Activated gamma-delta T cell treated with anti-CD3 and anti-CD28 coated beads, Interleukin-2, amount 50 U/mL, for 16 hours (primary cell): Measurements from ENCODE around the gene C10orf62.

ENCODE experiments used
- DNase-seq: peaks from one replicate; pipeline ENCODE4 v3.0.0-alpha.2; 2020; ENCODE audit warnings: low read depth

Gene C10orf62

DNA sequence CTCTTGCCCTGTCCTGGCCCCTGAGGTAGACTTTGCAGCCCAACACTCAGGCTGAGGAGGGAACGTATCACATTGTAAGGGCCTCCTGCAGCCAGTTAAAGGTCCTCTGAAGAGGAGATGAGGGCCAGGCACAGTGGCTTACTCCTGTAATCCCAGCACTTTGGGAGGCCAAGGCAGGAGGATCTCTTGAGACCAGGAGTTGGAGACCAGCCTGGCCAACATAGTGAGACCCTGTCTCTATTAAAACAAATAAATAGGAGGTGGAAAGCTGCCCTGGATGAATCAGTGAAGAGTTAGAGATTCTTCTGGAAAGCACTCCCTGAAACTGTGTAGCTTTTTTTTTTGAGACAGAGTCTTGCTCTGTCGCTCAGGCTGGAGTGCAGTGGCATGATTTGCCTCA lies 2.3 kb upstream of the C10orf62 start:
- no peak for DNase-seq

DNA sequence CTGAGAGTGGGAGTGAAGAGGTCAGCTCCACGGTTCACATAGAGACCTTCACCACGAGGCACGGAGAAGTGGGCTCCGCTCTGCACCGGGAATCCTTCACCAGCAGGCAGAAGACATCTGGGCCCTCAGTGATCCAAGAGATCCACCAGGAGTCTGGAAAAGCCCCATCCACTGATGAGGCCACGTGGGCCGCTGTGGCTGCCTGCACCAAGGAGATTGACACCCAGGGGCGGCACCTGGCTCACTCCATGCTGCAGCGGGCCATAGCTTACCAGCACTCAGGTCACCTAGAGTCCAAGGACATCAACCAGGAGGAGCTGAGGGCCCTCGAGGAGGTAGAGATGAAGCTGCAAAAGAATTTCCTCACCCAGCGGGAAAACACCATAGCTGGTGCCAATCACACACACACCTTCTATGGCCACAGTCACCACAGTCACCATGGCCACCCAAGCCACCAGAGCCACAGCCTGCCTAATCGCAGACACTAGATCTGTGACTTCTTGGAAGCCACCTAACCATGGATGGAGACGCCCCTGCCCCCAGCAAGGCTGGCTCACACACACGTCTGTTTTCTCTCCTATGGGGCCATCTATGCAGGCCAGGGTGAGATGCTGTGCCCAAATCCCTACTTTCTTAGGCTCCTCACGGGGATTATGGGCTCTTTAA lies 694 bp downstream of the C10orf62 start:
- DNase-seq = no peak

- no peak for DNase-seq
These were observed 1.4 kb downstream of the C10orf62 start for GRCh38 chr10:97590748-97591495.

DNA sequence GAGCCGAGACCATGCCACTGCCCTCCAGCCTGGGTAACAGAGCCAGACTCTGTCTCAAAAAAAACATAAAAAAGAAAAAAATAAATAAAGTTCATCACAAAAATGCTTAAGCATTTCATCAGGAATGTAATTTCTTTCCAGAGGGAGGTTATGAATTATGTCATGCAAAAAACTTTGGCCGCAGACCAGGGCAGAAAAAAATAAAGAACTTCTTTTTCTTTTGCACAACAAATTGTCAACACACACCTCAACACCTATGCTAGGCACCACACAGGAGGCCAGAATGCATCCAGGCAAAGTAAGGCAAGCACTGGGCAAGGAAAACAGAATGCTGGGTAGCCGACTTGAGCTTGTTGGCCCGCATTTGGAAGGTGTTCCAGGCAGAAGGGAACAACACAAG lies 3.9 kb downstream of the C10orf62 start:
- no peak for DNase-seq

DNA sequence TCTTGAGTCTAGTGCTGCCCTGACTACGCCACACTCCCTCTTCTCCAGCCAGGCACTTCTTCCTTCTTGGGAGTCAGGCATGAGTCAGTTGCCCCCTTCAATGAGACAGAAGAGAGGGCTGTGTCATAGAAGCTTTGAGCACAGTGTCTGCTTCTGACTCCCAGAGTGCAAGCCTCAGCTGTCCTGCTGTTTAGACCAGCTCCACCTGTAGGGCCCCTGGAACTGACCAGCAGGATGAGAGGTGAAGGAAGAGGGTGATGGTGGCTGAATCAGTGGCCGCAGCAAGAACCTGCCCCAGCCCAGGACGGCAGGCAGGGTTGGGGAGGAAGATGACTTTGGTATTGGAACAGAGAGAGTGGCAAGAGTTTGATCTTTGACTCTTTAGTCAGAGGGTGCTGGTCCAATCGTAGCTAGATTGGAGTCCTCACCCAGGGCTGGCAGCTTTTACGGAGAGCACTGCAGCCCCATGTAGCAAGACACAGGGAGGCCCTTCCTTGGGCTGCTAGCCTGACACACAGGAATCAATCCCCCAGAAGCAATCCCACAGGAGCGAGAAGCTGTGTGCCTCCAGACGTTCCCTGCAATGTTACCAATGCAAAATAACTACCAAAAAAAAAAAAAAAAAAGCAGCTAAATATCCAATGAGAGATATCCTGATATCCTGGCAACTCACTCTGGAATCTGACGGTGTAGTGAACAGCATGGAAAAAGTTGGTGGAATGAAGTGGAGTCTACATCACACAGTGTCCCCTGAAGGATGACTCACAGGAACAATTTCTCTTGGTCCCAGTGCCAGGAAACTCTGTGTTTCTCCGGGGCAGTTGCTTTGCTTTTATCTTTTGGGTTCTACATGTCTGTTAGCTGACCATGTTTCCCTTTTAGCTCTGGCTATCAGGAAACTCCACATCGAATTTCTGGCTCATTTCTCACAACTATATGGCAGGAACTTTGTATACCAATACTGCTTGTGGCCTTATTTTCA lies 6.9 kb downstream of the C10orf62 start:
- no peak for DNase-seq

DNA sequence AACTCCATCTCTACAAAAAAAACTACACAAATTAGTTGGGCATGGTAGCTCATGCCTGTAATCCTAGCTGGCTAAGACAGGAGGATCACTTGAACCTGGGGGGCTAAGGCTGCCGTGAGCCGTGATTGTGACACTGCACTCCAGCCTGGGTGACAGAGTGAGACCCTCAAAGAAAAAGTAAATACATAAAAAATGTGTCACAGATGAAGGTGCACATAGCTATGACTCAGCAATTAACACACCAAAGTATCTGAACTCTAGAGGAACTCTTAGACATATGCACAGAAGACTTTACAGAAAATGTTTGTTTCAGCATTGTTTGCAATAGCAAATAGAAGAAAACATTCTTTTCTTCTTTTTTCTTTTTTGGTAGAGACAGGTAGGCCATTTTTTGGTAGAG lies 8.3 kb downstream of the C10orf62 start:
- no peak for DNase-seq

DNA sequence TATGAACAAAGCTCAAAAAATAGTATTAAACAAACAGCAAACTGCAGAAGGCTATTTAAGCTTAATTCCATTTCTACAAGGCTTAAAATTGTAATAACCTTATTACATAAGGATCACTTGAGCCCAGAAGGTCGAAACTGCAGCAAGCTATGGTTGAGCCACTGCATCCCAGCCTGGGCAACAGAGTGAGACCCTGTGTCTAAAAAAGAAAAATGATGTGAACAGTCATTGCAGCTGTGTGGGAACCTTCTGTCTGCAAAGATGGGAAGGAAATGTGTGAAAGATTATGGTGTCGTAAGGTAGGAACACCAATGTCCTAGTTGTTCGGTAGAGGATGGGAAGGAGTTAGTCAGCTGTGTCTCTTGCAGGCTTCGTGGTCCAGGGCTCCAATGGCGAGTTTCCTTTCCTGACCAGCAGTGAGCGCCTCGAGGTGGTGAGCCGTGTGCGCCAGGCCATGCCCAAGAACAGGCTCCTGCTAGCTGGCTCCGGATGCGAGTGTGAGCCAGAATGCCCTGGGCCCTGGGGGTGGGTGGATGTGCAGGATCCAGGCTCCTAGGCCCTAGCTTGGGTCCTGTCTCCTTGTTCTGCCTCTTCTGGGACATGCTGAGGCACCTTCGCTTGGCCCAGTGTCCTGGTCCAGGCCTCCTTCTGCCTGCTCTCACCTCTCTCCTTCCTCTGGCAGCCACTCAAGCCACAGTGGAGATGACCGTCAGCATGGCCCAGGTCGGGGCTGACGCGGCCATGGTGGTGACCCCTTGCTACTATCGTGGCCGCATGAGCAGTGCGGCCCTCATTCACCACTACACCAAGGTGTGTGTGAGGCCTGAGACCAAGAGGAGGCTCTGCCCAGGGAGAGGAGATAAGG lies 9.1 kb downstream of the C10orf62 start:
- no peak for DNase-seq

DNA sequence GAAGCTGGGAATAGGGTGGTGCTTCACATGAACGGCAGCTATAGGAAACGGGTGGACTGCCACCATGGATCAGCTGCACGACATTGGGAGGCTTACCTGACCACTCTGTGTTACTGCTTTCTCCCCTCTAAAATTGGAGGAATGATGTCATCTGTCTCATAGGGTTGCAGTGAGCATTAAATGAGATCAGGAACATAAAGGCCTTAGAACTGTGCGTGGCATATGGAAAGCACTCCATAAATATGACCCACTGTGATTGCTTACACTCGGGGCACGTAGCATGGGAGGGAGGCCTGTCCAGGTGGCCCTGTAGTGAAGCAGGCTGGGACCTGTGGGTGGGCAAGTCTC lies 9.7 kb downstream of the C10orf62 start:
- no peak for DNase-seq

- no peak for DNase-seq
These were observed 11.1 kb downstream of the C10orf62 start for GRCh38 chr10:97600616-97601015.

GRCh38 chr10:97601268-97602215 lies 12.0 kb downstream of the C10orf62 start:
- DNase-seq = no peak

GRCh38 chr10:97607095-97607636 lies 17.6 kb downstream of the C10orf62 start:
- no peak for DNase-seq

- no peak for DNase-seq
These were observed 19.6 kb downstream of the C10orf62 start for GRCh38 chr10:97608991-97609561.

DNA sequence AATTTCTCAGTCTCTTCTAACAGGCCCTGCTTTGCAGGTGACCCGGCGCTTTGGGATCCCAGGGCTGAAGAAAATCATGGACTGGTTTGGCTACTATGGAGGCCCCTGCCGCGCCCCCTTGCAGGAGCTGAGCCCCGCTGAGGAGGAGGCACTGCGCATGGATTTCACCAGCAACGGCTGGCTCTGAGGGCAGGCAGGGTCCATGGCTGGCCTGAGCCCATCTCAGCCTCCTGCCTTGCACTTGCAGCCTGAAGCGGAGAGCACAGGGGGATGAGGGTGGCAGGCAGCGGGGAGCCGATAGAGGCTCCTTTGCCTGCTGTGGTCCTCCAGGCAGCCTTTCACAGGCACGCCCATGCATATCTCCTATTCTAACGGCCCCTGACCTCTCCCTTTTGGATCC lies 22.0 kb downstream of the C10orf62 start:
- DNase-seq = no peak

GRCh38 chr10:97612386-97612785 lies 22.9 kb downstream of the C10orf62 start:
- DNase-seq = no peak

- no peak for DNase-seq
These were observed 28.8 kb downstream of the C10orf62 start for GRCh38 chr10:97618285-97618684.

GRCh38 chr10:97618733-97619132 lies 29.2 kb downstream of the C10orf62 start:
- DNase-seq = no peak

- no peak for DNase-seq
These were observed 33.8 kb downstream of the C10orf62 start for GRCh38 chr10:97623277-97623676.

DNA sequence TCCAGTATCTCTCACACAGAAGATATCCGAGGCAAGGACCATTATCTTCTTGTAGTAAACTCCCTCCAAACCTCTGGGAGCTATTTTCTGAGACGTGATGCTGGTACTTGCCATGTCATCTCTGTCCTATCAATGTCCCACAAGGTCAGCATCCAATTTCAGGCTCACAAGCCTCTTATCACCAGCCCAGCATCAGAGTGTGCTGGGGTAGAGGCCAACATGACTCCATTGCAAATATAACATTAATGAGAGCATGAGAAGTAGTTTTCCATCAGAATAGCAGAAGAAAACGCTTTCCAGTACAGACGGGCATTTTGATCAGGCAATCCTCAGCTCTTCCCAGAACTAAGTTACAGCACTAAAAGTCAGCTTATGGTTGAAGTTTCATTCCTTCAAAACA lies 38.2 kb downstream of the C10orf62 start:
- DNase-seq = no peak

DNA sequence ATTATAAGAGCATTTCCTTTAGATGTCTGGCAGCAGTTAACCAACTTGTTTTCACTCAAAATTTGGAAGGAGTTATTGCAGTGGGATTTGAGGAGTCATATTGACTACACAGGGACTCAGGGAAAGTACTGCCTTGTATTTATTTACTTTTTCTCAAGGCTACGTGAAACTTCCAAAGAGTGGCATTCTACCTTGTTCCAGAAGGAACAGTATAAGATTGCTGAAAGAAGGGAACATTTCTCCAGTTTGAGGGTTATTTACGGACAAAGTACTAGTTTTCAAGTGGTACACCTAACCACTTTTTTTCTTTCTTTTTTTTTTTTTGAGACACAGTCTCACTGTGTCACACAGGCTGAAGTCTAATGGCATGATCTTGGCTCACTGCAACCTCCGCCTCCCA lies 38.7 kb downstream of the C10orf62 start:
- no peak for DNase-seq

GRCh38 chr10:97629289-97629688 lies 39.8 kb downstream of the C10orf62 start:
- no peak for DNase-seq
